Central memory CD8-positive, alpha-beta T cell (primary cell): ENCODE results near the gene THRA.
A peak's percentile ranks its signal among the peaks of the same experiment; 100 is the strongest.

Experiments used
- ATAC-seq: fragments of 150-1000 bp; cut with Tn5 transposase; replicated peaks from 2 replicates; pipeline ENCODE4 v1.10.0; 2022; ENCODE audit warnings: mild to moderate bottlenecking, moderate FRiP score, moderate number of reproducible peaks; ENCODE audit not compliant: poor library complexity, severe bottlenecking; ENCODE audit errors: extremely low read depth
- DNase-seq, 2 donors: peaks; one replicate each; pipeline ENCODE4 v3.0.0; 2021; ENCODE audit warnings: low spot score in 2 of 2
- H3K27ac Mint-ChIP-seq: one replicate; pipeline ENCODE4 v1.8.0; 2022; ENCODE audit warnings: low read depth, mild to moderate bottlenecking, moderate library complexity, mixed read lengths
- H3K27me3 Mint-ChIP-seq: one replicate; pipeline ENCODE4 v1.8.0; 2022; ENCODE audit warnings: mixed read lengths
- H3K36me3 Mint-ChIP-seq: one replicate; pipeline ENCODE4 v1.8.0; 2022; ENCODE audit warnings: mild to moderate bottlenecking, moderate library complexity, mixed read lengths; ENCODE audit not compliant: insufficient read depth
- H3K4me1 Mint-ChIP-seq: one replicate; pipeline ENCODE4 v1.8.0; 2022; ENCODE audit warnings: mixed read lengths
- H3K4me3 Mint-ChIP-seq: one replicate; pipeline ENCODE4 v1.8.0; 2022; ENCODE audit warnings: mild to moderate bottlenecking, moderate library complexity, mixed read lengths
- H3K9me3 Mint-ChIP-seq: one replicate; pipeline ENCODE4 v1.8.0; 2022; ENCODE audit warnings: mixed read lengths

Gene THRA

DNA sequence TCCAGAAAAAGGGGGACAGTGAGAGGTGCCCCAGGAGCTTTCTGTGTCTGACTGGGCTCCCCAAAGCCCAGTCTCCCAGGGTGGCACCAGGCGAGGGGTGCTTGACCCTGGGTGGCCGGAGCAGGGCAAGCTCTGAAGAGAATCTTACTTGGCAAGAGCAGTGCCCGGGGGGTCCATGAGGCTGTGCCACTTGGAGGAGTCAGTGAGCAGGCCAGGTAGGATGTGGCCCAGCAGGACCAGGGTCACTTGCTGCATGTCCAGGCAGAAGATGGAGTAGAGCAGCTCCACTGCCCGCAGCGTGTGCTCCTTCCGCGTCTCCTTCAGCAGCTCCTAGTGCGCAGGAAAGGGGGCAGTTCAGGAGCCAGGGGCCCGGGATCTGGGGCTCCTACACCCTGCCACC, 40.3 kb upstream of the THRA start:
- Mint-ChIP-seq H3K27ac (no peak overlapping the region), H3K4me1 (peaks cover 20% of the 10 kb centered on the region), H3K27me3 (no peaks in the 10 kb centered on the region), H3K36me3 (peaks cover 22% of the 10 kb centered on the region), H3K4me3 (no peak overlapping the region), H3K9me3 (no peaks in the 10 kb centered on the region)
- ATAC-seq: no peak
- no peak for DNase-seq

DNA sequence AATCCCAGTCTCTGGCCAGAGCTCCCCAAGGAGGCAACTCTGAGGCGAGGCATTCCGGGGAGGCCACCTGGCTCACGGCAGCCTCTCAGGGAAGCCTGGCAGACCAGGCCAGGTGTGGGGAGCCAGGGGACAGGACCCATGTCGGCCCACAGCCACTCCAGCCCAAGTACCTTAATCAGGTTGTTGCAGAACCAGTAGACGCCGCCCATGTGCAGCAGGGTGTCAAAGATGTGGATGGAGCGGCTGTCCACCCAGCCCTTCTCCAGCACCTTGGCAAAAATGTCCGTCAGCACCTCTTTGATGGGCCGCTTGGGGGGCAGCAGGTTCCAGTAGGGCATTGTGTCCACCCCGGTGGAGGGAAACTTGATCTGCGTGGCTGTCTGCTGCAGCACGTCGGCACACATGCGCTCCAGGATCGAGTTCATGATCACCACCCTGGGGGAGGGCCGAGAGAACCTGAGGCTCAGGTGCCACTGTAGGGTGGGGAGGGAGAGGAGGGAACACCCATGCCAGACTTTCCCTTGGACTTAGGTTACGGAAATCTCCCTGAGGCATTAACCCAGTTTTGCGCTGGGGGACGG, 39.7 kb upstream of the THRA start:
- Mint-ChIP-seq H3K27ac (no peak overlapping the region), H3K9me3 (no peaks in the 10 kb centered on the region)
- no peak for DNase-seq

GRCh38 chr17:40023590-40024292, 39.0 kb upstream of the THRA start:
- no peak for DNase-seq
- Mint-ChIP-seq H3K27me3 (no peaks in the 10 kb centered on the region), H3K4me3 (no peak overlapping the region), H3K36me3 (peaks cover 25% of the 10 kb centered on the region), H3K27ac (no peak overlapping the region), H3K4me1 (peaks cover 20% of the 10 kb centered on the region), H3K9me3 (no peaks in the 10 kb centered on the region)
- ATAC-seq: no peak

More for the DNA sequence above, 39.7 kb upstream of the THRA start:
- peaks cover 22% of the 10 kb centered on the region for H3K36me3 Mint-ChIP-seq
- no peak overlapping the region for H3K4me3 Mint-ChIP-seq
- peaks cover 20% of the 10 kb centered on the region for H3K4me1 Mint-ChIP-seq
- no peak for ATAC-seq
- H3K27me3 Mint-ChIP-seq: no peaks in the 10 kb centered on the region

DNA sequence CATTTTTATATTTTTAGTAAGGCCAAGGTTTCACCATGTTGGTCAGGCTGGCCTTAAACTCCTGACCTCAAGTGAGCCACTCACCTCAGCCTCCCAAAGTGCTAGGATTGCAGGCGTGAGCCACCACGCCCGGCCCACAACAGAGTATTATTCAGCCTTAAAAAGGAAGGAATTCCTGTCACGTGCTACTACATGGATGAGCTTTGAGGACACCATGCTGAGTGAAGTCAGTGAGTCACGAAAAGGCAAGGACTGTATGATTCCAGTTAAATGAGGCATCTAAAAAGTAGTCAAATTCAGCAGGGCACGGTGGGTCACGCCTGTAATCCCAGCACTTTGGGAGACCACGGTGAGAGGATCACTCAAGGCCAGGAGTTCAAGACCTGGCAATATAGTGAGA, 37.9 kb upstream of the THRA start:
- peaks cover 25% of the 10 kb centered on the region for H3K36me3 Mint-ChIP-seq
- H3K27ac Mint-ChIP-seq: no peak overlapping the region
- H3K4me1 Mint-ChIP-seq: peaks cover 20% of the 10 kb centered on the region
- H3K27me3 Mint-ChIP-seq: no peaks in the 10 kb centered on the region
- no peak overlapping the region for H3K4me3 Mint-ChIP-seq
- ATAC-seq: no peak
- DNase-seq: no peak
- no peaks in the 10 kb centered on the region for H3K9me3 Mint-ChIP-seq

GRCh38 chr17:40025559-40025958, 37.2 kb upstream of the THRA start:
- Mint-ChIP-seq H3K4me1 (peaks cover 20% of the 10 kb centered on the region), H3K4me3 (no peak overlapping the region), H3K36me3 (peaks cover 24% of the 10 kb centered on the region), H3K27ac (peak overlapping the region; percentile 12), H3K9me3 (no peaks in the 10 kb centered on the region), H3K27me3 (no peaks in the 10 kb centered on the region)
- DNase-seq (no peak), ATAC-seq (no peak)

DNA sequence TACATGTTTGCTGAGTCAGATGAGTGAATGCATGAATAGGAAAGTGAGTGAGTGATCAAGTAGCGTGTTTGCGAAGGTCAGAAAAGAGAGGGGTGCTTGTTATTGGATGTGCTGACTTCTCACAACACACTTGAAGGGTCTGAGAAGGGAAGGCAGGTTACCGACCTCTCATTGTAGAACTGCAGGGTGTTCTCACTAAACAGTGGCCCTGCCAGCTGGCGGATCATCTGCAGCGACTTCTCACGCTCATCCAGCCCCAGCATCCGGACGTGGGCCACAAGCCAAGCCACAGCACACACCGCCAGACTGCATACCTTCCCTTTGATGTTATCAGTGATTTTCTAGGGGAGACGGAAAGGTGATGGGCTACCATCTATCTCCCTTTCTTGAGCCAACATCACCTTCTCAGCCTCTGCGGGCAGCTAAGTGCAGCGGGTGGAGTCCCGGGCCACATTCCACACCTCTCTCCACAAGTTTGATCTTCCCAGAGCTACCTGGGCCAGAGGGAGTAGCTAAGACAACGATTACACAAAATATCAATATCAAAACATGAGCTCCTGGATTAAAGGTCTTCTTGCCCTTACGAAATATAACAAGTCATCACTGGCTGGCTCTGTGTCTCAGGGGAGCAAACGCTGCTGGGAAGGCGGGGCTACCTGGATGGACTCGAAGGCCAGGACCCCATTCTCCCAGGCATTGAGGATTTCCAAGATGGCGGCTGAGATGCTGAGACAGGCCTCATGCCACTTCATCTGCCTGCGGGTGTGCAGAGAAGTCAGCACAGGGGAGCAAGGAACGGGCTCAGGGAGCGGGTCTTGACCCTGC, 36.6 kb upstream of the THRA start:
- H3K4me3 Mint-ChIP-seq: no peak overlapping the region
- H3K27me3 Mint-ChIP-seq: no peaks in the 10 kb centered on the region
- H3K36me3 Mint-ChIP-seq: peaks cover 20% of the 10 kb centered on the region
- no peak for ATAC-seq
- peak overlapping the region; percentile 12 for H3K27ac Mint-ChIP-seq
- no peaks in the 10 kb centered on the region for H3K9me3 Mint-ChIP-seq
- DNase-seq: no peak
- H3K4me1 Mint-ChIP-seq: peaks cover 20% of the 10 kb centered on the region

DNA sequence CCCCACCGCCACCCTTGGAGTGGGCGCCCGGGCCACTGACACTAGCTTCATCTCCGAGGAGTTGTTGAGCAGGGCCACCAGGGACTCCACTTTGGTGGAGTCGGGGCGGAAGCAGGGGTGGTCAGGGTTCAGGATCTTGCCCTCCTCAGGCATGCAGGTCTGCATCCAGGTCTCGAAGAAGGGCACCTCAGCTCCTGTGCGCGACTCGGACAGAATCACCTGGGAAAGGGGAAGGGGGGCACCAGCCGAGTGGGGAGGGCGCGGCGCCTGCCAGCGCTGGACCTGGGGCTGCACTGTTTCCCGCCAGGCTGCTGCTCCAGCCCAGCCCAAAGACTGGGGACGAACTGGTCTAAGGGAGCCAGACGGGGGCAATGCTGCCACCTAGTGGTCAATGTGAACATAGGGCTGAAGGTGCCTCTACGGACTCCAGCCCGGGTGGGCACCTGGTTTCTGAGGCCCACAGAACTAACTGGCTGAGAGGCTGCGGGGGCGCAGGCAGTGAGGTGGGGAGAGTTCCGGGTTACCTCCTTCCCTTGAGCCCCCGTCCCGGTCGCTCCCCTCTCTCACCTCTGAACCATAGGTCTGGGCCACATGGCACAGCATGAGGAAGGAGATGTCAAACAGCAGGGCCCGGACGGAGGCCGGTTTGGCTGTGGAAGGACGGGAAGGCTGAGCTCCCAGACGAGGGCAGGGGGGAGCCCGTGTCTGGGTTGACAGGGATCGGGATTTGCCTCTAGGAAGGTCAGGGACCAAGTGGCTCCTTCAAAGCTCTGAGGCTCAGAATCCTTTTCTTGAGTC, 35.8 kb upstream of the THRA start:
- Mint-ChIP-seq H3K4me3 (no peak overlapping the region), H3K36me3 (peaks cover 22% of the 10 kb centered on the region)

GRCh38 chr17:40027614-40028012, 35.2 kb upstream of the THRA start:
- no peak for ATAC-seq
- H3K9me3 Mint-ChIP-seq: no peaks in the 10 kb centered on the region
- H3K4me3 Mint-ChIP-seq: no peak overlapping the region
- no peak overlapping the region for H3K27ac Mint-ChIP-seq
- H3K36me3 Mint-ChIP-seq: peaks cover 23% of the 10 kb centered on the region
- DNase-seq: no peak
- peaks cover 20% of the 10 kb centered on the region for H3K4me1 Mint-ChIP-seq
- no peaks in the 10 kb centered on the region for H3K27me3 Mint-ChIP-seq

More for the DNA sequence above, 35.8 kb upstream of the THRA start:
- Mint-ChIP-seq H3K9me3 (no peaks in the 10 kb centered on the region), H3K27me3 (no peaks in the 10 kb centered on the region), H3K27ac (no peak overlapping the region), H3K4me1 (peaks cover 20% of the 10 kb centered on the region)
- peak; percentile 88 for ATAC-seq
- DNase-seq: peak; percentile 57 to 64

- H3K9me3 Mint-ChIP-seq: no peaks in the 10 kb centered on the region
- DNase-seq (no peak), ATAC-seq (no peak)
- no peak overlapping the region for H3K4me3 Mint-ChIP-seq
- no peaks in the 10 kb centered on the region for H3K27me3 Mint-ChIP-seq
- H3K27ac Mint-ChIP-seq: peak overlapping the region; percentile 46
- peaks cover 23% of the 10 kb centered on the region for H3K36me3 Mint-ChIP-seq
- H3K4me1 Mint-ChIP-seq: peaks cover 20% of the 10 kb centered on the region
Observed at GRCh38 chr17:40028595-40028994, 34.2 kb upstream of the THRA start.

DNA sequence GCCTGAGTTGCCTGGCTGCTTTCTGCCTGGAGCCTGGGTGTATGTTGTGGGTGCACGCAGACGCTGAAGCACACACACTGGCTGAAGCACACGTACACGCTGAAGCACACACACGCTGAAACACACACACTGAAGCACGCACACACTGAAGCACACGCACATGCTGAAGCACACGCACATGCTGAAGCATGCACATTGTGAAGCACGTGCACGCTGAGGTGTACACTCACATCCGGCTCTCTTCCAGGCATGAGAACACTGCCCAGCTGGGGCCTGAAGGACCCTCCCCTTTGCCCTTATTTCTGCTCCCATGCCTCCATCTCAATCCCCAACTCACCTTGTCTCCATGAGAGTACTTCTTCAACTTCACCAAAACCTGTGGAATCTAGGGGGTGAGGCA, 31.1 kb upstream of the THRA start:
- Mint-ChIP-seq H3K4me1 (peaks cover 5% of the 10 kb centered on the region), H3K4me3 (no peak overlapping the region), H3K9me3 (no peaks in the 10 kb centered on the region), H3K36me3 (peaks cover 21% of the 10 kb centered on the region), H3K27me3 (no peaks in the 10 kb centered on the region), H3K27ac (no peak overlapping the region)
- ATAC-seq (no peak), DNase-seq (no peak)

- ATAC-seq (no peak), DNase-seq (no peak)
- no peak overlapping the region for H3K27ac Mint-ChIP-seq
- no peaks in the 10 kb centered on the region for H3K9me3 Mint-ChIP-seq
- no peaks in the 10 kb centered on the region for H3K4me1 Mint-ChIP-seq
- H3K27me3 Mint-ChIP-seq: no peaks in the 10 kb centered on the region
- peaks cover 18% of the 10 kb centered on the region for H3K36me3 Mint-ChIP-seq
- no peak overlapping the region for H3K4me3 Mint-ChIP-seq
Observed at GRCh38 chr17:40032322-40033320, 30.1 kb upstream of the THRA start.
